Vagina (tissue), 2 donors: ENCODE measurements around the gene CAV1.

Experiments
- CTCF ChIP-seq, 3 experiments: fragments of 450-650 bp in 2 of 3; fragments of 200-600 bp in 1 of 3; sonication (generic) in 1 of 3; IDR thresholded peaks; one replicate each; pipeline ENCODE4 v1.5.1; 2017 to 2019; ENCODE audit warnings: antibody characterized with exemption in 3 of 3, mild to moderate bottlenecking in 2 of 3, moderate library complexity in 2 of 3
- POLR2A ChIP-seq, 2 donors: fragments of 450-650 bp; IDR thresholded peaks; one replicate each; pipeline ENCODE4 v1.6.1; 2017; ENCODE audit warnings: antibody characterized with exemption in 2 of 2, mild to moderate bottlenecking in 2 of 2, moderate library complexity in 2 of 2

GRCh38 chr7:116578526-116578925 lies 53.7 kb downstream of the CAV1 start:
- no peak for TF ChIP-seq POLR2A (IDR thresholded peaks at IDR 0.05)
- TF ChIP-seq CTCF (IDR thresholded peaks at IDR 0.05) = no peak
